Panc1 (cell line): ENCODE measurements around the gene HPF1.

Experiments used
- POLR2AphosphoS5 ChIP-seq: IDR thresholded peaks from 2 replicates; pipeline ENCODE4 v1.6.1; 2012; ENCODE audit warnings: mild to moderate bottlenecking, low read depth, low read length, moderate library complexity
- REST ChIP-seq, 2 experiments: IDR thresholded peaks; 2 replicates each; pipeline ENCODE4 v1.6.1; 2011 to 2012; ENCODE audit warnings: low read depth in 2 of 2, control low read depth in 1 of 2, low read length in 1 of 2, mild to moderate bottlenecking in 1 of 2, moderate library complexity in 1 of 2; ENCODE audit not compliant: insufficient read depth in 1 of 2
- SIN3A ChIP-seq: IDR thresholded peaks from 2 replicates; pipeline ENCODE4 v1.6.1; 2012; ENCODE audit warnings: low read depth, mild to moderate bottlenecking, low read length, moderate library complexity, borderline replicate concordance; ENCODE audit not compliant: insufficient read depth
- TCF7L2 ChIP-seq: IDR thresholded peaks from 2 replicates; pipeline ENCODE4 v1.6.1; 2011; ENCODE audit warnings: mild to moderate bottlenecking, low read depth, low read length, inconsistent platforms
- TF ChIP-seq, protein P1 (sequence below): fragments of 450-650 bp; IDR thresholded peaks from 2 replicates; pipeline ENCODE4 v1.5.1; 2017; ENCODE audit warnings: mild to moderate bottlenecking

GRCh38 chr4:169791062-169791461, 33.3 kb upstream of the HPF1 start:
- TF ChIP-seq, protein P1, sequence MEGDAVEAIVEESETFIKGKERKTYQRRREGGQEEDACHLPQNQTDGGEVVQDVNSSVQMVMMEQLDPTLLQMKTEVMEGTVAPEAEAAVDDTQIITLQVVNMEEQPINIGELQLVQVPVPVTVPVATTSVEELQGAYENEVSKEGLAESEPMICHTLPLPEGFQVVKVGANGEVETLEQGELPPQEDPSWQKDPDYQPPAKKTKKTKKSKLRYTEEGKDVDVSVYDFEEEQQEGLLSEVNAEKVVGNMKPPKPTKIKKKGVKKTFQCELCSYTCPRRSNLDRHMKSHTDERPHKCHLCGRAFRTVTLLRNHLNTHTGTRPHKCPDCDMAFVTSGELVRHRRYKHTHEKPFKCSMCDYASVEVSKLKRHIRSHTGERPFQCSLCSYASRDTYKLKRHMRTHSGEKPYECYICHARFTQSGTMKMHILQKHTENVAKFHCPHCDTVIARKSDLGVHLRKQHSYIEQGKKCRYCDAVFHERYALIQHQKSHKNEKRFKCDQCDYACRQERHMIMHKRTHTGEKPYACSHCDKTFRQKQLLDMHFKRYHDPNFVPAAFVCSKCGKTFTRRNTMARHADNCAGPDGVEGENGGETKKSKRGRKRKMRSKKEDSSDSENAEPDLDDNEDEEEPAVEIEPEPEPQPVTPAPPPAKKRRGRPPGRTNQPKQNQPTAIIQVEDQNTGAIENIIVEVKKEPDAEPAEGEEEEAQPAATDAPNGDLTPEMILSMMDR, result no peak
- TF ChIP-seq POLR2AphosphoS5 (no peak), SIN3A (no peak), REST (IDR thresholded peaks at IDR 0.05; ENCODE audit: insufficient read depth in 1 of 2, low read depth in 2 of 2, low read length in 1 of 2) (no peak), TCF7L2 (no peak)
